Lung (tissue), 12 donors: ENCODE results near the gene DIP2C. TPM values are rescaled to one million over a fixed set of nuclear protein-coding genes. Genes with fewer than 3 reads are reported as not detected.

Experiments
- ATAC-seq: fragments of 200-7000 bp; cut with Tn5 transposase; one replicate; pipeline ENCODE4 v1.9.1; 2020; ENCODE audit warnings: moderate number of reproducible peaks; ENCODE audit not compliant: insufficient read depth, low FRiP score
- DNase-seq, 3 donors: peaks; one replicate each; pipeline ENCODE4 v3.0.0-alpha.2; 2013 to 2017
- H3K27ac ChIP-seq, 2 donors: one replicate each; pipeline ENCODE4 v1.5.1; 2013; ENCODE audit warnings: mild to moderate bottlenecking in 2 of 2, moderate library complexity in 2 of 2, control low read depth in 1 of 2, inconsistent platforms in 1 of 2, low read depth in 1 of 2, low read length in 1 of 2
- H3K27me3 ChIP-seq, 3 donors: one replicate each; pipeline ENCODE4 v1.5.1; 2013; ENCODE audit warnings: low read length in 2 of 3; ENCODE audit not compliant: control insufficient read depth in 3 of 3, insufficient read depth in 3 of 3
- H3K36me3 ChIP-seq, 4 donors: one replicate each; pipeline ENCODE4 v1.5.1; 2013; ENCODE audit warnings: low read length in 4 of 4, mild to moderate bottlenecking in 1 of 4, moderate library complexity in 1 of 4; ENCODE audit not compliant: control insufficient read depth in 4 of 4, insufficient read depth in 4 of 4
- H3K4me1 ChIP-seq, 5 donors: one replicate each; pipeline ENCODE4 v1.5.1; 2013; ENCODE audit warnings: low read length in 5 of 5, mild to moderate bottlenecking in 2 of 5, moderate library complexity in 1 of 5; ENCODE audit not compliant: control insufficient read depth in 5 of 5, insufficient read depth in 5 of 5
- H3K4me3 ChIP-seq: one replicate; pipeline ENCODE4 v1.5.1; 2013; ENCODE audit warnings: mild to moderate bottlenecking, control low read depth, moderate library complexity
- H3K9ac ChIP-seq, 2 donors: one replicate each; pipeline ENCODE4 v1.5.1; 2013; ENCODE audit warnings: low read length in 2 of 2, control low read depth in 1 of 2; ENCODE audit not compliant: insufficient read depth in 1 of 2
- H3K9me3 ChIP-seq, 4 donors: one replicate each; pipeline ENCODE4 v1.5.1; 2013; ENCODE audit warnings: low read length in 3 of 4, mild to moderate bottlenecking in 1 of 4, moderate library complexity in 1 of 4; ENCODE audit not compliant: control insufficient read depth in 4 of 4, insufficient read depth in 3 of 4
- WGBS, 2 donors: extraction: QIAGEN DNeasy Blood & Tissue Kit; methylation state at CpG; one replicate each; pipeline ENCODE4 v1.1.7; 2013; 5-methylcytosine and 5-hydroxymethylcytosine counted together
- polyA plus RNA-seq, 2 donors: library from polyadenylated mRNA; stranded (reverse); fragments of 200-250 nt; gene quantifications; one replicate each; pipeline ENCODE4 v1.2.1, GENCODE V29; 2013
- total RNA-seq, 2 donors: library from RNA; depleted of rRNA in 1 of 2; stranded (reverse); fragments of >200 nt in 1 of 2; gene quantifications; one replicate each; pipeline ENCODE4 v1.2.1, GENCODE V29; 2014 to 2021
- TF ChIP-seq, protein P1 (sequence below): IDR thresholded peaks from 2 replicates; pipeline ENCODE4 v1.5.1; 2012; ENCODE audit warnings: mild to moderate bottlenecking; ENCODE audit errors: control extremely low read depth, extremely low read depth
- donor health status: control.
- donor health status: control.
- donor health status: Bipolar disorder and iron deficiency.
- donor health status: healthy.
- donor health status: DM: yes; HTN: yes; CAD: no.

The DIP2C gene
- total and polyA plus RNA-seq, 4 donors = 3.6 to 20.0 (median 9.5) TPM

DNA sequence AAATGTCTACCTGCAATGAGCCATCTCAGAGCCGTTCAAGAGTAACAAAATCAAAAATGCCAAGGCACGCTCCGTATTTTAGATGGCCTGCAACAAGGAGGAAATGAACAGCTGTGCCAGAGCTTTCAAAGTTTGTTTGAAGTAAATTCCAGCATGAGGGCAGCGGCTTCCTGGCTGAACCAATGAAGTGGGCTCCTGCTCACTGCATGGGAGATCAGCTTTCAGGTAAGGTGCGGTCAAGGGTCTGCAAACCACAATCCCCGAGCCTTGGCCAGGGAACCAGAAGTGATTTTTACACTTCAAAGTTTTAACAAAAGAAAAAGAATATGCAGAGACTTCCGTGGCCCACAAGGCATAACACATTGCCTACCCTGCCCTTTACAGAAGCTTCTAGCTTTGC is 120.6 kb downstream of the DIP2C start:
- TF ChIP-seq, protein P1, sequence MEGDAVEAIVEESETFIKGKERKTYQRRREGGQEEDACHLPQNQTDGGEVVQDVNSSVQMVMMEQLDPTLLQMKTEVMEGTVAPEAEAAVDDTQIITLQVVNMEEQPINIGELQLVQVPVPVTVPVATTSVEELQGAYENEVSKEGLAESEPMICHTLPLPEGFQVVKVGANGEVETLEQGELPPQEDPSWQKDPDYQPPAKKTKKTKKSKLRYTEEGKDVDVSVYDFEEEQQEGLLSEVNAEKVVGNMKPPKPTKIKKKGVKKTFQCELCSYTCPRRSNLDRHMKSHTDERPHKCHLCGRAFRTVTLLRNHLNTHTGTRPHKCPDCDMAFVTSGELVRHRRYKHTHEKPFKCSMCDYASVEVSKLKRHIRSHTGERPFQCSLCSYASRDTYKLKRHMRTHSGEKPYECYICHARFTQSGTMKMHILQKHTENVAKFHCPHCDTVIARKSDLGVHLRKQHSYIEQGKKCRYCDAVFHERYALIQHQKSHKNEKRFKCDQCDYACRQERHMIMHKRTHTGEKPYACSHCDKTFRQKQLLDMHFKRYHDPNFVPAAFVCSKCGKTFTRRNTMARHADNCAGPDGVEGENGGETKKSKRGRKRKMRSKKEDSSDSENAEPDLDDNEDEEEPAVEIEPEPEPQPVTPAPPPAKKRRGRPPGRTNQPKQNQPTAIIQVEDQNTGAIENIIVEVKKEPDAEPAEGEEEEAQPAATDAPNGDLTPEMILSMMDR = no peak
- DNase-seq (no peak), ATAC-seq (no peak)
- Histone ChIP-seq H3K27me3 (no peaks in the 10 kb centered on the region), H3K9me3 (peaks cover 0 to 11% (median 0%) of the 10 kb centered on the region in 4 donors), H3K4me1 (peaks cover 0 to 15% (median 3%) of the 10 kb centered on the region in 5 donors), H3K4me3 (no peak overlapping the region), H3K36me3 (peaks cover 0 to 12% (median 0%) of the 10 kb centered on the region in 4 donors), H3K27ac (no peak overlapping the region), H3K9ac (no peak overlapping the region)
- WGBS, 2 donors = 93 to 94% methylated on average over 7 of the region's 7 CpGs

DNA sequence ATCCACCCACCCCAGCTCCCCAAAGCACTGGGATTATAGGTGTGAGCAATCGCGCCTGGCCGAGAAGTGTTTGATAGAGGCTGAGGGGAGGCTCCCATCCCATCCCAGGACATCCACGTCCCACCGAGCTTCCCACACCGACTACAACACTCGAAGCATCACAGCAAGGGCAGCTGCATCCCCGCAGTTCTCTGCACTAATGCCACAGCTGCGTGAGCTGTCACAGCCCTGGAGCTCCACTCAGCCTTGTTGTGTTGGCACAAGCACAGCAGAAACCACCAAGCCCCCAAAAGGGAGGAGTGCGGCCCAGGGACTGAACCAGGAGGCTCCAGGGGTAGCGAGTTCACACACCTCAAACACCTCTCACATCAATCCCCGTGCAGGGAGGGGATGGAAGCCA is 121.6 kb downstream of the DIP2C start:
- WGBS, 2 donors = 94% methylated on average over 12 of the region's 12 CpGs
- H3K4me3 ChIP-seq = no peak overlapping the region
- DNase-seq = no peak
- peaks cover 0 to 15% (median 2%) of the 10 kb centered on the region in 5 donors for H3K4me1 ChIP-seq
- no peaks in the 10 kb centered on the region for H3K27me3 ChIP-seq
- H3K36me3 ChIP-seq = peaks cover 0 to 12% (median 0%) of the 10 kb centered on the region in 4 donors
- TF ChIP-seq, protein P1 = no peak
- H3K9me3 ChIP-seq = peaks cover 0 to 11% (median 1%) of the 10 kb centered on the region in 4 donors
- no peak overlapping the region for H3K27ac ChIP-seq
- ATAC-seq = no peak
- no peak overlapping the region for H3K9ac ChIP-seq

DNA sequence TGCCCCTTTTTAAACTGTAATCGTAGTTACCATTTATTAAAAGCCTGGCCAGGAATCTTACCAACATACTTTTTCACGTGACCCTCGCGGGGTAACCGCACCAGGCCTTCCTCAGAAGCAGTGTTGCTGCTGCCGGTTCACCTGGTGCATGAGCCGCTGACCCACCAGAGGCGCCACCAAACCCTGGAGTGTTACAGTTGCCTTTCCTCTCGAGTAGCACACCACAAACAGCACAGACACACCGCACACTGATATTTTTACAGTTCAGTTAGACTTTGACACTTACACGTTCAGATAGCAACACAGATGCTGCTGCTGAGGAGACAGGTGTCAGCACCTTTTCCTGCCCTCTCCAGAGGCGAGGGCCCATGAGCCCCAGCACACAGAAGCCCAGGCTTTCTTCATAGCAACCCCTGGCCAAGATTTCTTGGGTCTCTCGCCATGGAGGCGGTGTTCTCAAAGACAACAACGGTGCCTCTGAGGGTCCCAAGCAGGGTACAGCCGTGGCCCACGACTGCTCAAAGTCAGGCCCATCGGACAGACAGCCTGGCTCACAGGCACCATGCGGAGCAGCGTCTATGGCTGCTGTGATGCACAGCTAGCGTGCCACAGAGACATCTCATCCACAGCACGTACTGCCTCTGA is 123.1 kb downstream of the DIP2C start:
- ATAC-seq = no peak
- TF ChIP-seq, protein P1 = no peak
- Histone ChIP-seq H3K27me3 (no peaks in the 10 kb centered on the region), H3K9ac (no peak overlapping the region), H3K4me1 (peaks cover 0 to 12% (median 0%) of the 10 kb centered on the region in 5 donors), H3K36me3 (peaks cover 0 to 12% (median 0%) of the 10 kb centered on the region in 4 donors), H3K4me3 (no peak overlapping the region), H3K9me3 (peaks cover 0 to 11% (median 1%) of the 10 kb centered on the region in 4 donors), H3K27ac (no peak overlapping the region)
- no peak for DNase-seq
- 93% methylated on average over 22 of the region's 22 CpGs for whole genome bisulfite sequencing, 2 donors
